ENCODE data around the gene SMIM3.
A peak's percentile ranks its signal among the peaks of the same experiment; 100 is the strongest.
"Not testable (repeated sequence)": the region's sequence is repeated elsewhere in the genome, so short reads cannot be mapped to it uniquely, and the experiment has no call there.

The SMIM3 gene

DNA sequence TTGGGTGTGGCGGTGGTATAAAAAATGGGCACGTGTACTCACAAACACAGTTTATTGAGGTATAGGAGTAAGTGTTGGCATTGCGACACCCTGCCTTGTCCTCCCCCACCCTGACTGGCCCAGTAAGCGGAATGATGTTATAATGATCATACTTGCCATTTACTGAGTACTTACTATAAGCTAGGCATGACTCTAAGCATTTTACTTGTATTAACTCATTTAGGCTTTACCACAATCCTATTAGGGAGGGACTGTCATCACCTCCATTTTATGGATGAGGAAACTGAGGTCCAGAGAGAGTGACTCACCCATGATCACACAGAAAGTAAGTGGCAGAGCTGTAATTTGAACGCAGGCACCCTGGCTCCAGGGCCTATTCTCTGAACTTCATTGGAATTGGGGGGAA is 2.3 kb downstream of the SMIM3 start:
- H3K9me3 Mint-ChIP-seq = peaks cover 2% of the 10 kb centered on the region
- H3K27me3 Mint-ChIP-seq = no peaks in the 10 kb centered on the region
- H3K36me3 Mint-ChIP-seq = peaks cover 2% of the 10 kb centered on the region
- no peak overlapping the region for H3K4me3 Mint-ChIP-seq
- peaks cover 75% of the 10 kb centered on the region for H3K4me1 Mint-ChIP-seq
- peak overlapping the region; percentile 74 for H3K27ac Mint-ChIP-seq

DNA sequence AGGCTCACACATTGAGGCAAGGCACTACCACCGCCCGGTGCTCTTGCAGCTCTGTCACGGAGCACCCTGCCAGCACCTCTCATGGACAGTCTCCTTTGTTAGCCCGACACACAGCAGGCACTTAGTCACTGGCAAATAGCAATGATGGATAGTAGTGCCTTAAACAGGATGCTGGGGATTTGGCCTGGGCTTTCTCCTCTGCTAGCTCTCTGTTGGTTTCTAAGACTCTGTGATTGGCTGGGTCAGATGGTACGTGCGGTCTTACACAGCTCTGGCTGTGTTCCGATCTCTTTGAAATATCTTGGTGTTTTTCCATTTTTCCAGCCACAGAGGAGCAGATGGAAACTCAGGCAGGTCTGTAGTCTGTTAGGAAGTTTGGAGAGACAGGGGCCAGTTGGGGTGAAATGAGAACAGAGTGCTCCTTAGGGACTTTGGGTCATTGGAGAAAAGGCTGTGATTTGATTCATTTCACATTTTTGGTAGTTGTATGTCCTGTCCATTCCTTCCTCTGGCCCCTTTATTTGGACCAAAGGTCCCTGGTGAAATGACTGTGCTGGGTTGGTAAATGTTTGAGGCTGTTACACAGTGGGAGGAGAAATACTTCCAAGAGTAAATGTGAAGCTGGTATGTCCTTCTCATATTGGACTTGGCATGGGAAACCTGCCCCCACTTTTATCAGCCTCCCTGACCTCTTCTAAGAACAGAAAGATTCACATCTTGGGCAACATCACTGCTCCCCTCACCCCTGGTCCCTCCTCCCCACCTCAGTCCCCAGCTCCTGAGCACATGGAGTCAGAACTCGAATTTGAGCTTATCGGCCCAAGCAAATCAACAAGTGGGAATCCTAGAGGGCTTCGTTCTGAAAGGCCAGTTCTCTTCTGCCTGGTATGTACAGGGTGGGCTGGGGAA is 3.4 kb downstream of the SMIM3 start:
- Mint-ChIP-seq H3K36me3 (peaks cover 5% of the 10 kb centered on the region), H3K27ac (peak overlapping the region; percentile 92), H3K9me3 (peaks cover 5% of the 10 kb centered on the region), H3K4me3 (no peak overlapping the region), H3K27me3 (no peaks in the 10 kb centered on the region), H3K4me1 (peaks cover 84% of the 10 kb centered on the region)

- H3K4me1 Mint-ChIP-seq = peaks cover 90% of the 10 kb centered on the region
- H3K4me3 Mint-ChIP-seq = peak overlapping the region; percentile 63
- H3K27me3 Mint-ChIP-seq = no peaks in the 10 kb centered on the region
- H3K36me3 Mint-ChIP-seq = peaks cover 6% of the 10 kb centered on the region
- peaks cover 5% of the 10 kb centered on the region for H3K9me3 Mint-ChIP-seq
- H3K27ac Mint-ChIP-seq = peak overlapping the region; percentile 92
Measured at GRCh38 chr5:150782850-150783249, 4.3 kb downstream of the SMIM3 start.

DNA sequence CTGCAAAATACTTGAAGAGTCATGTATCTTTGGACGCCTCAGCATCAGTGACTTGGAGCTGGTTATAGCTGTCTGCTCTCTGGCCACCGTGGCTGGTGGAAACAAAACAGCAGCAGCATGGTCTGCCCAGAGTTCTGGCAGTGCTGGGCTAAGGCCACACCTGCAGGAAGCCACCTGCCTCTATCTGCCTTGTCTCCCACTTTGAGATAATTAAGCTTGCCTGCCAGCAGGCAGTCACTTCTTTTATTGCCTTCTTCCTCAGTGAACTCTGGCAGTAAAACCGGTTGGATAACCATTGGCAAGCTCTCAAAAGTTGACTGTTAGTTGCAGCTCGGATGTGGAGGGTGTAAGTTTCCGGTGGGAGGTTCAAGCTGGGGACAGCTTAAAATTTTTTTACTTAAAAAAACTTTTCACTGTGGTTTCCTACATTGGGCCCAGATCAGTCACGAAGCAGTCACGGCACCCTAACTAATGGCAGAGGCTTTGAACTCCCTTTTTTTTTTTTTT is 4.9 kb downstream of the SMIM3 start:
- Mint-ChIP-seq H3K4me3 (peak overlapping the region; percentile 63), H3K36me3 (peaks cover 6% of the 10 kb centered on the region), H3K4me1 (peaks cover 85% of the 10 kb centered on the region), H3K27me3 (no peaks in the 10 kb centered on the region), H3K9me3 (peaks cover 5% of the 10 kb centered on the region), H3K27ac (peak overlapping the region; percentile 92)

GRCh38 chr5:150785950-150786349 is 7.4 kb downstream of the SMIM3 start:
- Mint-ChIP-seq H3K36me3 (peaks cover 6% of the 10 kb centered on the region), H3K27me3 (no peaks in the 10 kb centered on the region), H3K4me1 (peaks cover 88% of the 10 kb centered on the region), H3K27ac (peak overlapping the region; percentile 93), H3K9me3 (peaks cover 5% of the 10 kb centered on the region), H3K4me3 (no peak overlapping the region)

GRCh38 chr5:150786876-150787275 is 8.3 kb downstream of the SMIM3 start:
- H3K4me3 Mint-ChIP-seq = no peak overlapping the region
- peaks cover 85% of the 10 kb centered on the region for H3K4me1 Mint-ChIP-seq
- peaks cover 6% of the 10 kb centered on the region for H3K36me3 Mint-ChIP-seq
- H3K9me3 Mint-ChIP-seq = peaks cover 5% of the 10 kb centered on the region
- H3K27ac Mint-ChIP-seq = peak overlapping the region; percentile 82
- no peaks in the 10 kb centered on the region for H3K27me3 Mint-ChIP-seq

GRCh38 chr5:150787656-150788055 is 9.1 kb downstream of the SMIM3 start:
- no peak overlapping the region for H3K27ac Mint-ChIP-seq
- peaks cover 77% of the 10 kb centered on the region for H3K4me1 Mint-ChIP-seq
- H3K36me3 Mint-ChIP-seq = peaks cover 6% of the 10 kb centered on the region
- H3K9me3 Mint-ChIP-seq = peaks cover 5% of the 10 kb centered on the region
- H3K27me3 Mint-ChIP-seq = no peaks in the 10 kb centered on the region
- H3K4me3 Mint-ChIP-seq = no peak overlapping the region

- Mint-ChIP-seq H3K4me1 (peaks cover 66% of the 10 kb centered on the region), H3K27me3 (no peaks in the 10 kb centered on the region), H3K36me3 (peaks cover 6% of the 10 kb centered on the region), H3K27ac (peak overlapping the region; percentile 92), H3K4me3 (peak overlapping the region; percentile 65), H3K9me3 (peaks cover 5% of the 10 kb centered on the region)
Measured at GRCh38 chr5:150788977-150789376, 10.4 kb downstream of the SMIM3 start.

GRCh38 chr5:150789450-150789849 is 10.9 kb downstream of the SMIM3 start:
- H3K27me3 Mint-ChIP-seq = no peaks in the 10 kb centered on the region
- H3K9me3 Mint-ChIP-seq = peaks cover 5% of the 10 kb centered on the region
- H3K27ac Mint-ChIP-seq = peak overlapping the region; percentile 92
- peak overlapping the region; percentile 65 for H3K4me3 Mint-ChIP-seq
- H3K36me3 Mint-ChIP-seq = peaks cover 6% of the 10 kb centered on the region
- peaks cover 61% of the 10 kb centered on the region for H3K4me1 Mint-ChIP-seq

DNA sequence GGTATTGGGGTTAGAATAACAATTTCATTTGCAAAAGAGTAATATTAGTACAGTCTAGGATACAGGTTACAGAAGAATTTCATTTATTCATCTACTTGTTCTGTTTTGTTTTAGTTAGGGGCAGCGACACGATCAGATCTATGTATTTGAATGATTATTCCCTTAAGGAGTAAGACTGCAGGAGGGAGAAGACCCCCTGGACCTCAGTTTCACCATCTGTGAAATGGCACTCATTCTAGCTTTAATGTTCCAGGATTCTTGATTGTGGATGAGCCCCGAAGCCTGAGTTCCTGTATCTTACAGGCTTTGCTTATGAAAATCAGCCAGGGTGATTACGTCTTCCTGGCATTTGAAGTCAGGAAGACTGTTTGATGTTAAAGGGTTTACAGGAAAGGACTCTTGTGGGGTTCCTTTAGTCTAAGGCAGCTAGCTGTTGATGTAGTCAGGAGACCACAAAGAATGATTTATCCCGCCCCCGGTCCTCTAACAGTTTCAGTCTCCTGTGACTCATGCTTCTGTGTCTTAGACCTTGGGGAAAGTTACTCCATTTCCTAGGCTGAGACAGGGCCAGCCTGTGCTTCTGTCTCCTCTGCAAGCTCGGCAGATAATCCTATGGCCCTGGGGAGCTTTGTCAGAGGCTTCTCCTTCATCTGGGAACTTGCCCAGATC is 11.5 kb downstream of the SMIM3 start:
- Mint-ChIP-seq H3K36me3 (peaks cover 6% of the 10 kb centered on the region), H3K9me3 (peaks cover 5% of the 10 kb centered on the region), H3K27me3 (no peaks in the 10 kb centered on the region), H3K4me1 (peaks cover 56% of the 10 kb centered on the region), H3K27ac (peak overlapping the region; percentile 92), H3K4me3 (peak overlapping the region; percentile 64)

DNA sequence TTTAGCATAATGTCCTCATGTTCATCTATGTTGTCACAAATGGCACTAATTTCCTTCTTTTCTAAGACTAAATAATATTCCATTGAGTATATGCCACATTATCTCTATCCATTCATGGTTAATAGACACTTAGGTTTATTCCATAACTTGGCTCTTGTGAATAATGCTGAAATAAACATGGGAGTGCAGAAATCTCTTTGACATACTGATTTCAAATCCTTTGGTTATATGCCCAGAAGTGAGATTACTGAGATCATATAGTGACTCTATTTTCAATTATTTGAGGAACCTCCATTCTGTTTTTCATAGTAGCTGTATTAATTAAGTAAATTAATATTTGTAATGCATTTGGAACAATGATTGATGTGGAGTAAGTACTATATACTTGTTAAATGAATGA is 13.0 kb downstream of the SMIM3 start:
- peaks cover 47% of the 10 kb centered on the region for H3K4me1 Mint-ChIP-seq
- H3K4me3 Mint-ChIP-seq = no peak overlapping the region
- peak overlapping the region; percentile 66 for H3K27ac Mint-ChIP-seq
- H3K27me3 Mint-ChIP-seq = no peaks in the 10 kb centered on the region
- H3K36me3 Mint-ChIP-seq = peaks cover 5% of the 10 kb centered on the region
- H3K9me3 Mint-ChIP-seq = no peaks in the 10 kb centered on the region

DNA sequence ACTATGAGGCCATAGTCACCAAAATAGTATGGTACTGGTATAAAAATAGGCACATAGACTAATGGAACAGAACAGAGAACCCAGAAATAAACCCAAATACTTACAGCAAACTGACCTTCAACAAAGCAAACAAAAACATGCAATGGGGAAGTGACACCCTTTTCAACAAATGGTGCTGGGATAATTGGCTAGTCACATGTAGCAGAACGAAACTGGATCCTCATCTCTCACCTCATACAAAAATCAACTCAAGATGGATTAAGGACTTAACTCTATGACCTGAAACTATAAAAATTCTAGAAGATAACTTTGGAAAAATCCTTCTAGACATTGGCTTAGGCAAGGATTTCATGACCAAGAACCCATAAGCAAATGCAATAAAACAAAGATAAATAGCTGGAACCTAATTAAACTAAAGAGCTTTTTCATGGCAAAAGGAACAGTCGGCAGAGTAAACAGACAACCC is 14.9 kb downstream of the SMIM3 start:
- H3K4me1 Mint-ChIP-seq = peaks cover 43% of the 10 kb centered on the region
- not testable (repeated sequence) for H3K4me3 Mint-ChIP-seq, H3K27me3 Mint-ChIP-seq, H3K27ac Mint-ChIP-seq, H3K36me3 Mint-ChIP-seq, H3K9me3 Mint-ChIP-seq

GRCh38 chr5:150794927-150795326 is 16.4 kb downstream of the SMIM3 start:
- no peak overlapping the region for H3K27ac Mint-ChIP-seq
- no peaks in the 10 kb centered on the region for H3K9me3 Mint-ChIP-seq
- no peak overlapping the region for H3K4me3 Mint-ChIP-seq
- H3K4me1 Mint-ChIP-seq = peaks cover 29% of the 10 kb centered on the region
- no peaks in the 10 kb centered on the region for H3K27me3 Mint-ChIP-seq
- H3K36me3 Mint-ChIP-seq = peaks cover 3% of the 10 kb centered on the region

- Mint-ChIP-seq H3K4me3 (no peak overlapping the region), H3K36me3 (peaks cover 3% of the 10 kb centered on the region), H3K27me3 (no peaks in the 10 kb centered on the region), H3K9me3 (no peaks in the 10 kb centered on the region), H3K4me1 (peaks cover 17% of the 10 kb centered on the region), H3K27ac (peak overlapping the region; percentile 24)
Measured at GRCh38 chr5:150797384-150797783, 18.8 kb downstream of the SMIM3 start.

GRCh38 chr5:150801117-150801927 is 22.8 kb downstream of the SMIM3 start:
- Mint-ChIP-seq H3K4me3 (no peak overlapping the region), H3K27me3 (peaks cover 2% of the 10 kb centered on the region), H3K27ac (no peak overlapping the region), H3K9me3 (no peaks in the 10 kb centered on the region), H3K36me3 (peaks cover 2% of the 10 kb centered on the region), H3K4me1 (peaks cover 16% of the 10 kb centered on the region)
